Measurements from ENCODE around the gene DRD5. TPM values are rescaled to one million over a fixed set of nuclear protein-coding genes. Genes with fewer than 3 reads are reported as not detected.

The DRD5 gene
- total RNA-seq, 4 donors from 2014 or later, result not detected

DNA sequence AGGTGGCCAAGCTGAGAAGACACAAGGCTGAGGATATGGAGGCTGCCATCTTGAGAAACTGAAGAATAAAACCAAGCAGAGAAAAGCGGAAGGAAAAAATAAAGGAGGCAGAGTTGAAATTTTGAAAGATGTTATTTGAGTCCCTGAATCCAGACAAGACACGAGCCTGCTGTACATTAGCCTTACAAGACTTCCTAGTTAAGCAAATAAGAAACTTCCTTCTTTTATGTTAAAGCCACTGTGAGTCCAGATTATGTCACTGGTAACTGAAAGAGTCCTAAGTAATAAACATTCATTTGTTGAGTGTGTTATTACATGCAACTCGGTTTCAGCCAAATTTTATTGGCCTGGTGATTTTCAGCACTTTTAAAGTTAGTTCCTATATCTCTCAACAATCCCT, 30.4 kb downstream of the DRD5 start:
- TF ChIP-seq, protein P1, sequence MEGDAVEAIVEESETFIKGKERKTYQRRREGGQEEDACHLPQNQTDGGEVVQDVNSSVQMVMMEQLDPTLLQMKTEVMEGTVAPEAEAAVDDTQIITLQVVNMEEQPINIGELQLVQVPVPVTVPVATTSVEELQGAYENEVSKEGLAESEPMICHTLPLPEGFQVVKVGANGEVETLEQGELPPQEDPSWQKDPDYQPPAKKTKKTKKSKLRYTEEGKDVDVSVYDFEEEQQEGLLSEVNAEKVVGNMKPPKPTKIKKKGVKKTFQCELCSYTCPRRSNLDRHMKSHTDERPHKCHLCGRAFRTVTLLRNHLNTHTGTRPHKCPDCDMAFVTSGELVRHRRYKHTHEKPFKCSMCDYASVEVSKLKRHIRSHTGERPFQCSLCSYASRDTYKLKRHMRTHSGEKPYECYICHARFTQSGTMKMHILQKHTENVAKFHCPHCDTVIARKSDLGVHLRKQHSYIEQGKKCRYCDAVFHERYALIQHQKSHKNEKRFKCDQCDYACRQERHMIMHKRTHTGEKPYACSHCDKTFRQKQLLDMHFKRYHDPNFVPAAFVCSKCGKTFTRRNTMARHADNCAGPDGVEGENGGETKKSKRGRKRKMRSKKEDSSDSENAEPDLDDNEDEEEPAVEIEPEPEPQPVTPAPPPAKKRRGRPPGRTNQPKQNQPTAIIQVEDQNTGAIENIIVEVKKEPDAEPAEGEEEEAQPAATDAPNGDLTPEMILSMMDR (IDR thresholded peaks at IDR 0.05; ENCODE audit: low read depth), result no peak

DNA sequence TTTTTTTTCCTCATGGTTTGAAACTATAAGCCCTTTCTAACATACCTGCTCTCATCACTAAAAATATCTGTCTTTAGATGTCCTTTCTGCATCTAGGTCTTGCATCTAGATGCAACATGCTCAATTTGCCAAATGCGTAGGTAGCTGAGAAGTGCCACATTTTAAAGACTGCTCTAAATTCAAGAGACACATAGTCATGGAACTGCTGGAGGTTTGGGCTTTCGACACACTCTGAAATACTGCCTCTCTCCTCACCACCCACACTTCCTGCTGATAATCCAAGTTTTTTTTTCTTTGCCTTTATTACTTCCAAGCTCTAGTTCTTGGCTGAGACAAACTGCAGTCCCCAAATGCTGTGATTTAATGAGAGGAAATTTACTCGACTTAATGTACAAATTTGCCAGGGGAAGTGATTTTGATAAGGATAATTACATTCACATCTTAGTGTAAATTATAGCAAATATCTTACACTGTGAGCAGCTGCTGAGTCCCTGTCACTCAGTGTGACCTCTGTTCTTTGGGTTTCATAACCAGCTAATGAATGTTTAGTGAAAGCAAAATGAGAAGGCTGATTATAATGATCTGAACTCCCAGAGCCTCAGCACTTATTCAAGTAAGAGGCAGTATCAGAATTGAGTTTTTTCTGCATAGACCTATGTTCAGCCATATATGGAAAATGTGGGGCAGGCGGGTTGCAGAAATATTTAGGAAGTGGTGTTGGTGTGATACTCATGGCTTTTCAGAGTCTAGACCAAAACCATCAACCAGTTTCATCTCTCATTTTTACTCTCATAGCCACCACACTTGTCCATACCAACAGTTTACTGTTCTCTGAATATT, 31.3 kb downstream of the DRD5 start:
- TF ChIP-seq, protein P1 (IDR thresholded peaks at IDR 0.05; ENCODE audit: low read depth), result no peak

DNA sequence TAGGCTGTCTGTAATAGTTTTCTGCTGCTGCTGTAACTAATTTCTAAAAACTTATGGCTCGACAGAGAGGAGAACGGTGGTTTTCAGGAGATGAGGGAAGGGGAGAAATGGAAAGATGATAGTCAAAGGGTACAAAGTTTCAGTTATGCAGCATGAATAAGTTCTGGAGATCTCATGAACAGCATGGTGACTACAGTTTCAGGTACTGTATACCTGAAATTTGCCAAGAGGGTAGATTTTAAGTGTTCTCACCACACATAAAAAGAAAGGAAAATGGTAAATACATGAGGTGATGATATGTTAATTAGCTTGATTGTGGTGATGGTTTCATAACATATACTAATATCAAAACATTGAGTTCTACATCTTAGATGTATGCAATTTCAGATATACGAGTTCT, 34.9 kb downstream of the DRD5 start:
- TF ChIP-seq, protein P1 (IDR thresholded peaks at IDR 0.05; ENCODE audit: low read depth), result no peak

DNA sequence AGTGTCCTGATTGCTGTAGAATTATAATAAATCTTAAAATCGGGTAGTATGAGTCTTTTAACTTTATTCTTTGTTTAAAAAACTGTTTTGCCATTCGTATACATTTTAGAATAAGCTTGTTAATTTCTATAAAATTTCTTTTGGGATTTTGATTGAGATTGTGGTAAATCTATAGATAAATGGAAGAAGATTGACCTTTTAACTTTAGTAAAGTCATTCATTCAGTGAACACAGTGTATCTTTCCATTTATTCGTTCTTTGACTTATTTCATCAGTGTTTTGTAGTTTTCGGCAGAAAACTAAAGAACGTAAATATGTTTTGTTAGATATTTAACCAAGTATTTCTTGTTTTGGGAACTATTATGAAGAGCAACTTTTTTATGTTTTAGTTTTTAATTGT, 38.9 kb downstream of the DRD5 start:
- TF ChIP-seq, protein P1 (IDR thresholded peaks at IDR 0.05; ENCODE audit: low read depth), result no peak

DNA sequence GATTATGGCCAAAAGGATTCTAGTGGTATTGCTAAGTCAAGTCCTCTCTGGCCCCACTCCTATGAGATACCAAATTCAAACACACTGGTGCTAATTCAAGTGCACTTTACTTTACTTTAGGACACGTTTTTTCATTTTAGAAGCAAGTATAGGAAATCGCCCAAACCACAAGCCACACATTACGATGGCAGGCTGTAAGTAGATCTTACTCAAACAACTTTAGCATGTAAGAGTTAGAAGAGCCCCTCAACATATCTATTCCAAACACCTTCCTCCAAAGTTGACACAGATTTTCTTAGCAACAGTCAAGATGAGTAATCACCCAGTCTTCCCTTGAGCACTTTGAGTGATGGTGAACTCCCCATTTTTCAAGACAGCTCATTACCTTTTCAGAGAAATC, 43.6 kb downstream of the DRD5 start:
- TF ChIP-seq, protein P1 (IDR thresholded peaks at IDR 0.05; ENCODE audit: low read depth), result no peak

DNA sequence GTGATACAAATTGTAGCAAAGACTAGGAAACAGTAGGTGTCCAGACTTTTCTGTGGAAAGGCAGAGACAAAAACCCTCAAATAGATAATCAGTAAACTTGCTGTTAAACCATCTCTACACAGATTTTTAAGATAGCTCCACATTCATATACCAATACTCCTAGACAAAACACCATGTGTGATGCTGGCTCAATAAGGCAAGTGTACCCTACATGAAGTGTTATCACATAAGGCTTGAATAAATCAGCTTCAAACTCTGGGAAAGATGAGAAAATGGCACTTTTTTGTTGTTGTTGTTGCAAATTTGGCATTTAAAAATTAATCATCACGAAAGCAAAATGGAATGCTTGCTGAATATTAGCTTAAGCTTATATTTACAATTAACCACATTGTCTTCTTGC, 45.1 kb downstream of the DRD5 start:
- TF ChIP-seq, protein P1 (IDR thresholded peaks at IDR 0.05; ENCODE audit: low read depth), result no peak

DNA sequence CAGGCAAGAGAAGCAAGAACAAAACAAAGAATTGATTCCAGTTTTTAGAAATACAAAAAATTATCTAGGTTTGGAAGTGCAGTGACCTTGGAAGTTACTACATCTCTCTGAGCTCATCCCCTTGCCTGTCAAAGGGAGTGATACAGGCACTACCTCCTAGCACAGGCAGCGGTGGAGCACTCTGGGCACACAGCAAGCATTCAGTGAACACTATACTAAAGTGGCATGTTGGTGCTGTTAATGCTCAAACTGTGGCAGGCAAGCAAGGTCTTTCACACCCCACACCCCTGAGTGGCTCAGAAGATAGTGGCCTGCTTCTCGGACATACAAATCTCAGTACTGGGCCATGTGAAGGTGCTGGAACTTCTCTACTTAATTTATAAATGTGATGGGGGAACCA, 51.2 kb downstream of the DRD5 start:
- TF ChIP-seq, protein P1 (IDR thresholded peaks at IDR 0.05; ENCODE audit: low read depth), result no peak
